Measurements from ENCODE around the gene ATP5PD.

The ATP5PD gene

DNA sequence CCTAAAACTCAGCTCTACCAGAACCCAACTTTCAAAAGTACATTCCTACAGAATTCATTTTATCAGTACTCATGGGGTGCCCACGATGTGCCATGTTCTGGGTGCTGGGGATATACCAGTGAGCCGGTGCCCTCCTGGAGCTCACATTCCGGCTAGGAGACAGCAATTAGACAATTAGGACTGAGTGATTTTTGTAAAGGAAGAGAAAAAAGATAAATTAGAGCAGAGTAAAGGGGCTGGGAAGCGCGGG, 34.7 kb downstream of the ATP5PD start:
- no peaks in the 10 kb centered on the region for H4K20me1 ChIP-seq (ENCODE audit: insufficient read depth, low read length)
- H3K27ac ChIP-seq (ENCODE audit: low read length): peak overlapping the region; percentile 28
- H3K79me2 ChIP-seq (ENCODE audit: low read length): peaks cover 31% of the 10 kb centered on the region
- TF ChIP-seq EZH2phosphoT487 (IDR thresholded peaks at IDR 0.05; ENCODE audit: low read depth): no peak
- TF ChIP-seq, protein P1, sequence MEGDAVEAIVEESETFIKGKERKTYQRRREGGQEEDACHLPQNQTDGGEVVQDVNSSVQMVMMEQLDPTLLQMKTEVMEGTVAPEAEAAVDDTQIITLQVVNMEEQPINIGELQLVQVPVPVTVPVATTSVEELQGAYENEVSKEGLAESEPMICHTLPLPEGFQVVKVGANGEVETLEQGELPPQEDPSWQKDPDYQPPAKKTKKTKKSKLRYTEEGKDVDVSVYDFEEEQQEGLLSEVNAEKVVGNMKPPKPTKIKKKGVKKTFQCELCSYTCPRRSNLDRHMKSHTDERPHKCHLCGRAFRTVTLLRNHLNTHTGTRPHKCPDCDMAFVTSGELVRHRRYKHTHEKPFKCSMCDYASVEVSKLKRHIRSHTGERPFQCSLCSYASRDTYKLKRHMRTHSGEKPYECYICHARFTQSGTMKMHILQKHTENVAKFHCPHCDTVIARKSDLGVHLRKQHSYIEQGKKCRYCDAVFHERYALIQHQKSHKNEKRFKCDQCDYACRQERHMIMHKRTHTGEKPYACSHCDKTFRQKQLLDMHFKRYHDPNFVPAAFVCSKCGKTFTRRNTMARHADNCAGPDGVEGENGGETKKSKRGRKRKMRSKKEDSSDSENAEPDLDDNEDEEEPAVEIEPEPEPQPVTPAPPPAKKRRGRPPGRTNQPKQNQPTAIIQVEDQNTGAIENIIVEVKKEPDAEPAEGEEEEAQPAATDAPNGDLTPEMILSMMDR (IDR thresholded peaks at IDR 0.05; ENCODE audit: low read depth, low read length): no peak
- peaks cover 14% of the 10 kb centered on the region for H3K4me1 ChIP-seq (ENCODE audit: low read length)
- H3K27me3 ChIP-seq (ENCODE audit: low read depth, low read length): no peaks in the 10 kb centered on the region
- no peaks in the 10 kb centered on the region for H3K9me3 ChIP-seq (ENCODE audit: insufficient read depth, low read length)
- peak overlapping the region; percentile 94 for H3K4me3 ChIP-seq (ENCODE audit: low read length)
- H3K9ac ChIP-seq (ENCODE audit: low read length): peak overlapping the region; percentile 81
- H2AFZ ChIP-seq (ENCODE audit: low read depth, low read length): peak overlapping the region; percentile 94
- peaks cover 5% of the 10 kb centered on the region for H3K36me3 ChIP-seq (replicated peaks; ENCODE audit: low read depth, low read length)
- H3K4me2 ChIP-seq (ENCODE audit: low read length): peak overlapping the region; percentile 97

DNA sequence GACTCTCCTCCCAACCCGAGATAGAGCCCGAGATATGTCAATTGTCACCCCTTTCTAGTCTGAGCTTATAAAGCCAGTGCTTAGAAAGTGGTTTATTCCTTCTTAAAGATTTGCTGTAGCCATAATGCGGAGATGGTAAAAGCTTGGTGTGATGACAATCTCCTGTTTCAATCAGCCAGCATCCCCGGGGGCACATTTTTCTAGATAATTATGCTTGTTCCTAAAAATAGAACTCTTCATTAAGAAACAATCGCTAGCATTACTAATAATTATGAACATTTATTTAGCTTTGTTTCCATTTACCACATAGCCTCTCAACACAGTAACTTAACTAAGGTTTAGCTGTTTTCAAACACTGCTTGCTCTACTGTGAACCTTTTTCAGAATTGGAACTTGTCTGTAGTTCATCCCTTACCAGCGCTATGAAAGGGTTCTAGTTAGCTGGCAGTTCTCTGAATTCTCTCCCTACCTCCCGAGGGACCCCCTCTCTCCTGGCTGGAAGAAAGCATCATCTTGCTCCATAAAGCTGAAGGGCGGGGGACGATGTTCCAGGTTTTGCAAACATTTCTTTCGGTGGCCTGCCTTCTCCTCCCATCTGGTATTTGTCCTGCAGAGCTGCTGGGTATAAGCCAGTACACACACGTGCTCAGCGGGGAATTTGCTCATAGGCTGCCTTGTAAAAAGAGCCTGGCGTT, 35.2 kb downstream of the ATP5PD start:
- Histone ChIP-seq H3K4me2 (ENCODE audit: low read length) (peak overlapping the region; percentile 97), H3K27ac (ENCODE audit: low read length) (no peak overlapping the region), H3K4me3 (ENCODE audit: low read length) (peak overlapping the region; percentile 94), H3K79me2 (ENCODE audit: low read length) (peaks cover 28% of the 10 kb centered on the region), H4K20me1 (ENCODE audit: insufficient read depth, low read length) (no peaks in the 10 kb centered on the region), H3K9ac (ENCODE audit: low read length) (peak overlapping the region; percentile 81), H3K9me3 (ENCODE audit: insufficient read depth, low read length) (no peaks in the 10 kb centered on the region), H3K27me3 (ENCODE audit: low read depth, low read length) (no peaks in the 10 kb centered on the region), H3K4me1 (ENCODE audit: low read length) (peaks cover 14% of the 10 kb centered on the region), H3K36me3 (replicated peaks; ENCODE audit: low read depth, low read length) (peaks cover 2% of the 10 kb centered on the region), H2AFZ (ENCODE audit: low read depth, low read length) (peak overlapping the region; percentile 94)
- TF ChIP-seq, protein P1 (IDR thresholded peaks at IDR 0.05; ENCODE audit: low read depth, low read length): no peak
- no peak for TF ChIP-seq EZH2phosphoT487 (IDR thresholded peaks at IDR 0.05; ENCODE audit: low read depth)

DNA sequence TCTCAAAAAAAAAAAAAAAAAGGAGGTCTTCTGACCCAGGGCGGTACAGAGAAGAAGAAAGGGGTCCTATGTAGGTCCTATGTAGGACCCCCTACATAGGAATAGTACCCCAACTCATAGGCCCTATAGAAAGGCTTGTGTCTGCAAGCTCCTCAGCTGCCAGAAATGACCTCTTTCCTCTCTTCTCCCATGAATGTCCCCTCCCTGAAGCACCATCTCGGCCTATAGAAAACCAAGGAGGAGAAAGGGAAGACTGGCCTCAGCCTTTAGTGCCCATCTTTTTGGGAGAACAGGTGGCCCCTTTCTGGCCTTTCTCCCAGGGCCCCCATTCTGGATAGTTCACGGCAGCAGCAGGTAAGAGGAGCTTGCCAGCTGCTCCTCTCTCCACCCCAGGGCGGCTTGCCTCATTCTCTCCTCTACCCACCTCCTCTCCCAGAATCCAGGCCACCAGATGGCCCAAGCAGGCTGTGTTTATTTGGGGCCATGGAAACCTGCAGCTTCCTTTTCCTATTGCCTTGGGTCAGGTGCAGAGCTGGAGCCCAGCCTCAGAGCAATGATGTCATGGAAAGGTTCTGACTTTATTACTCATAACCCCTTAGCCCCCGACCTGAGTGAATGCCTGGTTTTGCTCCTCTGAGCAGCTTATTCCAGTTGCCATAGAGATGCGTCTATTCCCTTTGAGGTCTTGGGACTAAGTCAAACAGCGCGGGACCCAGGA, 35.9 kb downstream of the ATP5PD start:
- Histone ChIP-seq H3K36me3 (replicated peaks; ENCODE audit: low read depth, low read length) (no peaks in the 10 kb centered on the region), H3K9ac (ENCODE audit: low read length) (no peak overlapping the region), H3K4me3 (ENCODE audit: low read length) (no peak overlapping the region), H3K27ac (ENCODE audit: low read length) (no peak overlapping the region), H3K4me2 (ENCODE audit: low read length) (no peak overlapping the region), H3K27me3 (ENCODE audit: low read depth, low read length) (no peaks in the 10 kb centered on the region), H4K20me1 (ENCODE audit: insufficient read depth, low read length) (no peaks in the 10 kb centered on the region), H3K4me1 (ENCODE audit: low read length) (peaks cover 14% of the 10 kb centered on the region), H3K79me2 (ENCODE audit: low read length) (peaks cover 26% of the 10 kb centered on the region), H3K9me3 (ENCODE audit: insufficient read depth, low read length) (no peaks in the 10 kb centered on the region), H2AFZ (ENCODE audit: low read depth, low read length) (no peak overlapping the region)
- no peak for TF ChIP-seq EZH2phosphoT487 (IDR thresholded peaks at IDR 0.05; ENCODE audit: low read depth)
- TF ChIP-seq, protein P1 (IDR thresholded peaks at IDR 0.05; ENCODE audit: low read depth, low read length): no peak

DNA sequence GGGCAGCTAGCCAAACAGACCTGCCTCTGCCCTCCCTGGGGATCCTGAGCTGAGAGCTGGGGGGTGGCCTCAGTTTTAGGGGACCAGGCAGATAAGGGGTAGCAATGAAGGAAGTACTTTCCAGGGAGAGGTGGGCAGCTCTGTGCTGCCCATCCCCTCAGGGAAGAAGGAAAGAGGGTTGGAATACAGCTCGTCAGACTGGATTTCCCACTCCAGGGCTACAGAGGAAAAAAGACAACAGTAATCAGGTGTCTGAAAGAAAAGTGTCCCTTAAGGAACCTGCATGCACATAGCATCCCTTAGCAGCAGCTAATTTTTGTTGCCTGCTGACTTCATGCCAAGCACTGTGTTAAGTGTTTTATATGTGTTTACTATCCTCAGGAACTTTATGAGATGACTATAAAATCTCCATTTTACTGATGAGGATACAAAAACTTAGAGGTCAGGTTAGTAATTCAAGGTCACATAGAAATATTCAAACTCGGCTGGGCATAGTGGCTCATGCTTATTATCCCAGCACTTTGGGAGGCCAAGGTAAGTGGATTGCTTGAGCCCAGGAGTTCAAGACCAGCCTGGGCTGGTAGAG, 37.5 kb downstream of the ATP5PD start:
- no peak for TF ChIP-seq EZH2phosphoT487 (IDR thresholded peaks at IDR 0.05; ENCODE audit: low read depth)
- TF ChIP-seq, protein P1 (IDR thresholded peaks at IDR 0.05; ENCODE audit: low read depth, low read length): no peak
- H3K9ac ChIP-seq (ENCODE audit: low read length): no peak overlapping the region
- H3K79me2 ChIP-seq (ENCODE audit: low read length): peaks cover 14% of the 10 kb centered on the region
- no peaks in the 10 kb centered on the region for H3K36me3 ChIP-seq (replicated peaks; ENCODE audit: low read depth, low read length)
- H4K20me1 ChIP-seq (ENCODE audit: insufficient read depth, low read length): no peaks in the 10 kb centered on the region
- H3K27ac ChIP-seq (ENCODE audit: low read length): no peak overlapping the region
- peaks cover 14% of the 10 kb centered on the region for H3K4me1 ChIP-seq (ENCODE audit: low read length)
- H3K4me3 ChIP-seq (ENCODE audit: low read length): no peak overlapping the region
- H2AFZ ChIP-seq (ENCODE audit: low read depth, low read length): no peak overlapping the region
- no peaks in the 10 kb centered on the region for H3K9me3 ChIP-seq (ENCODE audit: insufficient read depth, low read length)
- H3K4me2 ChIP-seq (ENCODE audit: low read length): no peak overlapping the region
- H3K27me3 ChIP-seq (ENCODE audit: low read depth, low read length): no peaks in the 10 kb centered on the region

All from OCI-LY3 (cell line).